Measurements from ENCODE around the gene AATK.

The AATK gene

DNA sequence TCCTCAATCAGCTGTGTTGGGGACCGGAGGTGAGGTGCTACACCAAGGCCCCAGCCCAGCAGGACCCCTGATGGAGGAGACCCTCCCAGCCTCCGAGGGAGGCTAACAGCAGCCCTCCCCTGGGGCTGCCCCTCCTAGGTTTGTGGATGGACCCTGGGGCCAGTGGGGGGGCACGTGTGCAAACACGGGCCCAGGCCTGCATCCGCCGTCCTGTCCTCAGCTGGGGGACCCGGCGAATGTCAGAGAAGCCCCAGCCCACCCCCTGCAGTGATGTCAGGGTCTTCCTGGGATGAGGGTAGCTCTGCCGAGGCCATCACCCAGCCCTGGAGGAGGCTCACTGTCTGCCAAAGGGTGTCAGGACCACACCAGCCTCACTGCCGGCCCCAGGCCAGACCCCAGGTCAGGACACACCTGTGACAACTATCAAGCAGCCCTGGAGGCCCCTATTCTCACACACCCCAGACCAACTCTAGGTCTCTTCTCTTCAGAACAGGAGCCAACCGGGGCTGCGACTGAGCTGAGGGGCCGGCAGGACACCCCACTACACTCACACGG, 30.0 kb upstream of the AATK start:
- no peak for DNase-seq (ENCODE audit: low read depth in 1 of 2, low spot score in 1 of 2)

DNA sequence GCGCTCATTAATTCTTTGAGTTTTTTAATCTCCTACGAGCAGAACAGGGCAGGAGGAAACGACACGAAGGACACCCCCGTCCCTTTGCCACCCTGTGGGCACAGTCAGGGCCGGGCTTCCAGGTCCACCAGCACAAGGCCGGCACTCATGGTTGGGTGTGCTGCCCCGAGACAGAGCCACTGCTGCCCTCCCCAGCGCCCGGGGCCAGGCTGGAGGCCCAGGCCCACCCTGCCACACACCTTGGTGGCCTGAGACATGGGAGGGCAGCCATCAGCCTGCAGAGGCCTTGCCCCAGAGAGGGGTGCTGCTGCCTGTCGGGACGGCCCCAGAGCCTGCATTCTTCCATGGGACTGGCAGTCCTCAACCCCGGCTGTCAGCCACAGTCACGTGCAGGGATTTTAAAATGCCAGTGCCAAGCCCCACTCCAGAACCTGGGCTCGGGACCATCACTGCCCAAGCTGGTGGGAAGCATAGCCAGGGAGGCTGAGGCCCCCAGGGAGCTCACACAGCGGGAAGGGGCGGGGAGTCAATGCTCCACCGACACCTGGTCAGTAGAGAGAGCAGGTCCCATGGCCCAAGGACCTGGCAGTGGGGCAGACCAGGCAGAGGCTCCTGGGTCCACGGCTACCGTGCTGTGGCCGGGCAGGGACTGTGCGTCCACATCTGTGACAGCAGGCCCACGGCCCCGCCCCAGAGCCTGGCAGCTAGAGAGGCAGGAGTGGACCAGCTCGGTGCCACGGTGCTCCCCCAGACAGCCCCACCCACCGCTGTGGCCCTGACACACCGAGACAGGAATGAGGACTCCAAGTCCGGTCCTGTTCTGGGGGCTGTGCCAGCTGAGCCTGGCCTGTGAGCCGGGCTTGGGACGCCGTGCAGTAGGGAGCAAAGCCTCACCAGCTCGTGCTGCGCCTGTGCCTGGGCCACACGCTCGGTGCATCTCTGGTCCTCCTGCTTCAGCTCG, 29.2 kb upstream of the AATK start:
- no peak for DNase-seq (ENCODE audit: low read depth in 1 of 2, low spot score in 1 of 2)

DNA sequence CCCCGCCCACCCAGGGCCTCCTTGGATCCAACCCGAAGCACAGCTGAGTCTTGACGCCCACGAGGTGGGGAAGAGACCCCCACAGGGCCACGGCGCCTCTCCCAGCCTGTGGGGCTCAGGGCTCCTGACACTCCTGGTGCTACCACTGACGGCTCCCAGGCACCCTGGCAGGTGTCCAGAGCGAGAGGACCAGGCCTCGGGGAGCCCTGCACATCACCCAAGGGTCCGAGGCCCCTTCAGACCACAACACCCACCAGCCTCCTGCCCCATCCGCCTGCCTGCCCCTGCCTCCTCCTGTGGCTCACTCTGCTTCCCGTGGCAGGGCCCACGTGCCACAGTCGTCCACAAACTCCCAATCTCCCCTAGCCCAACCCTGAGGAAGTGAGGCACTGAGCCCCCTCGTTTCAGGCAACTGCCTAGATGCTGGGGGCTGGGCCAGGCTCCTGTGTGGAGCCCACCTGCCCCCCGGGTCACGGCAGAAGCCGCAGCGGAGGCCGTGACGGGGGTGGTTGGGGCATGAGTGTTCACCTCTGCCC, 28.3 kb upstream of the AATK start:
- DNase-seq (ENCODE audit: low read depth in 1 of 2, low spot score in 1 of 2) = no peak

DNA sequence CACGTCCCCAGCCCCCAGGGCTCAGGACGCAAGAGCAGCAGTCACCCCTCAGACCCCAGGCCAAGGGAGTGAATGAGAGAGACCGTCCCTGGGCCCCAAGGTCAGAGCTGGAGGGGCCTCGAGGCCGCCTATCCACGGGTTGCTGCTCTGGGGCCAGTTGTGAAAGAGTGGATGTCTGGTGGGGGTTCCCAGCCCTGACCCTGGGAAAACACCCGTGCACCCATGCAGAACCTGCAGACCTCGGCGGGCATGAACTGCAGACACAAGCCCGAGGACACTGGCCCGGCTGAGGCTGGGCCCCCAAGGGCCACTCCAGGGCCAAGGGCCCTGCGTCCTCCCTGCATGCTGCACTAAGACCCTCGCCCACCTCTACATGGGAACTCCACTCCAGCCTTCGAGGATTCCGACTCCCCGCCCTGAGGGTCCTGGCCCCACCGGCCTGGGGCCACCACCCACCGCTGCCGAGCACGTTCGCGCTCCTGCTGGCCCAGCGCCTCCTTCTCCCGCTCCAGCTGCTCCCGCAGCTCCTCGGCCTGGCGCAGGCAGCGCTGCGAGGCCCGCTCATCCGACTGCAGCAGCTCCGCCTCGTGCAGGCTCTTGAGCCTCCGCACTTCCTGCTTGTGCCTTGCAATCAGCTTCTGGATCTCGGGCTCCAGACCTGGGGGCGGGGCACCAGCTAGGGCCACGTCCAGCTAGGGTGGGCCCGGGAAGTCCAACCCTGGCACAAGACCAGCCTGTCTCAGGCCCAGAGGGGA, 27.6 kb upstream of the AATK start:
- DNase-seq (ENCODE audit: low read depth in 1 of 2, low spot score in 1 of 2) = no peak

DNA sequence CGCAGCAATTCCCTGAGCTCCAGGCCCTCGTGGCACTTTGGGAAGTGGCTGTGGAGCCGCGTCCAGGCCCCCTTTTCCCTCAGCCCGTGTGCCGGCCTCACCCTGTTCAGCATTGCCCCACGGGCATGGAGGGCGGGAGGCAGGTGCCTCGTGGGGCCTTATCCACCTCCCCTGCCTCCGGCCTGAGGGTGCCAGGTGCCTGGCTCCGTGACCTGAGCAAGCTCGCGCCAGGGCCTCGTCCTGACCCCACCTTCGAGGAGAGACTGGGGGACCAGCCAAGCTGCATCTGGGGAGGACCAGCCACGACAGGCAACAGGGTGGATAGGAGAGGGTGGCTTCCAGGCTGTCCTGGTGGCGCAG, 27.0 kb upstream of the AATK start:
- no peak for DNase-seq (ENCODE audit: low read depth in 1 of 2, low spot score in 1 of 2)

DNA sequence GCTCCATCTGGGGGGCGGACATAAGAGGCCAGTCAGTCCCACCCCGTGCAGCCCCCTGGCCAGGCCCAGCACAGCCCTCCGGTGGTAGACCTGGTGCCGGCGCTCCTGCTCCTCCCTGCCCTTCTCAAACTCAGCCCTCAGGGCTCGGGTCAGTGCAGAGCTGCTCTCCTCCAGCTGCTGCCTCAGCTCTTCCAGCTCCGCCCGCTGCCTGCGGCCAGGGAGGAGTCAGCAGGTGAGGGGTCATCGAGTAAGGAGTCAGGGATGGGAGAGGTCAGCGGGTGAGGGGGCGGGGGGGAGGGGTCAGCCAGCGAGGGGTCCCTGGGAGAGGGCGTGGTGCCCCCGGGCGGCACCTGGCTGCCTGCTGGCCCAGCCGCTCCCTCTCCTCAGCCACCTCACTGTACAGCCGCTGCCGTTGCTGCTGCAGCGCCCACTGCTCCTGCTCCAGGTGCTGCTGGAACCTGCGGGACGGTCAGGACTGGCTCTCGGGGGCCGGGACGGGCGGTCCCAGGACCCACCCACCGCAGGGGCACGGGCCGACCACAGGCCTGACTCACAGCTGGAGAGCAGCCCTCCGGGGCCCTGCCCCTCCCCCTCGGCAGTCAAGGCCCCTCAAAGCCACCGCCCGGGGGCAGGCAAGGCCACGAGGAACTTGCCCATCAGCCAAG, 26.5 kb upstream of the AATK start:
- DNase-seq (ENCODE audit: low read depth in 1 of 2, low spot score in 1 of 2) = no peak

DNA sequence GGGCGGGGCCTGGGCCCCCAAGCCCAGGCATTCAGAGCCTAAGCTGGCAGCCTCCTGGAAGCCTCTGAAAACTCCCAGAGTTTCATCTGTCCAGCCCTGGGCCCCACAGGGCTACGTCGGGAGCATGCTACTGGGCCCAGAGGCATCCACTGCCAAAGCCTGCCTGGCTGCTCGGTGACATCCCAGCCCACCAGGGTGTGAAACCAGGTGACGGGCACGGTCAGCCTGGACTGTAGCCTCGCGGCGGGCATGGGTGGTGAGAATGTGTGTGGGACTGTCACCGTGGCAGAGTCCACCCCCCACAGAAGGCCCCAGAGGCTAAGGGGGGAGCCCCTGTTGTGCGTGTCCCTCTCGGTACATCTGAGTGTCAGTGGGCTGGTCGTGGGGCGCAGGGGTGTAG, 25.6 kb upstream of the AATK start:
- no peak for DNase-seq (ENCODE audit: low read depth in 1 of 2, low spot score in 1 of 2)

DNA sequence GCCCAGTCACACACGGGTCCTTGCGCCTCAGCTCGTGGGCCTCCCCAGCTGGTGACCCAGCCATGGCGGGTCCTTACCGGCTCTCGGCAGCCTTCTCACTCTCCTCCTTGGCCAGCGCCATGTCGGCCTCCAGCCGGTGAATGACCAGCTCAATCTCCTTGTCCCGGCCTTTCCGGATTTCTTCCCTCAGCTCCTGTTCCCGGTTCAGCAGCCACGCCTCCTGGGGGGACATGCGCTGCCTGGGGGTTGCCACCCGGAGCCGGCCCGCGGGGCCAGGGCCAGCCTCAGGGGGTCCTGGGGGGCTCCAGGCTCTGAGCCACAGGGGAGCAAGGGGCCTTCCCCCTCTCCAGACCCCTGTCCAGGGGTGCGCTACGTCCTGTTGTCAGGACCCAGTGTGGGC, 25.1 kb upstream of the AATK start:
- DNase-seq (ENCODE audit: low read depth in 1 of 2, low spot score in 1 of 2) = no peak

DNA sequence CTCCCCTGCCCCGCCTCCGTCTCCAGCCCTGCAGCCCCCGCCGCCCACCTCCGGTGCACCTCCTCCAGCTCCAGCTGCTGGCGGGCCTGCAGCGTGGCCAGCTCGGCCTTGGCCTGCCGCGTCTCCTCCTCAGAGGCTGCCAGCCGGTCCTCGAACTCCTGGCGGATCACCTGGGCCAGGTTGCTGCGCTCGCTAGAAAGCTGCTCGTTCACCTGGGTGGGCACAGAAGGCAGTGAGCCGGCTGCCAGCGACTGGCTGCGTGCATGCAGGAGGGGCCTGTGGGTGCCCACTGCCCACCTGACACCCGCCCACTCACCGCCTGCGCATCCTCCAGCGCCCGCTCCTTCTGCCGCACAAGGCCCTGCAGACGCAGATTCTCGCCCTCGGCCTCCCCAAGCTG, 24.6 kb upstream of the AATK start:
- DNase-seq (ENCODE audit: low read depth in 1 of 2, low spot score in 1 of 2) = no peak

DNA sequence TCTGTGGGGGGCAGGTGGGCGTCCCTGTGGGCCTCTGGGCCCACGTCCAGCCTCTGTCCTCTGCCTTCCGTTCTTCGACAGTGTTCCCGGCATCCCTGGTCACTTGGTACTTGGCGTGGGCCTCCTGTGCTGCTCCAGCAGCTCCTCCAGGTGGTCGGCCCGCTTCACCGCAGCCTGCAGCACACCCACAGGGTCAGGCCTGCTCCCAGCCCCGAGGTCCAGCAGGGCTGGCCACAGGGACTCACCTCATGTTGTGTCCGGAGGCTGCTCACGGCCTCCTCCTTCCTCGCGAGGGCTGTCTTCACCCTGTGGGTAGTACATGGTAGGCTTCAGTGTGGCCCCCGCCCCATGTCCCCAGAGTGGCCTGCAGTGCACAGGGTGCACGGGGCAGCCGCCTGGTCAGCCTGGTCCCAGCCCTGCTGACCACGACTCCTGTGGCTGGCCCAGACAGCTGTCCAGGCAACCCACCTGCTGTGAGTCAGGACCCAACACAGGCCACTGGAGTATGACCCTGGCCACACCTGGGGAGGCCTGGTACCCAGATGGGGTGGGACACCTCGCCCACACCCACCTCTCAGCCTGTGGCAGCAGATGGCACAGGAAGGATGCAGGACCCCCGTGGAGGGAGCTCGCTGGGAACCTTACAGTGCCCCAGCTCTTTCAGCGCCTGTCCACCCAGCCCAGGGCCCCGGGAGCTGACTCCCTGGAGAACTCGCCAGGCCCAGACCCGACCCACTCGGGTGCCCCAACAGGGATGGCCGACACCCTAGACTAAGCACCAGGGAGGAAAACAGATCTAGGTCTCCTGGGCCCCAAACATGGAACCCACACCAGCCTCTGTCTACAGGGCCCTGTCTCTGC, 23.9 kb upstream of the AATK start:
- DNase-seq (ENCODE audit: low read depth in 1 of 2, low spot score in 1 of 2) = no peak

DNA sequence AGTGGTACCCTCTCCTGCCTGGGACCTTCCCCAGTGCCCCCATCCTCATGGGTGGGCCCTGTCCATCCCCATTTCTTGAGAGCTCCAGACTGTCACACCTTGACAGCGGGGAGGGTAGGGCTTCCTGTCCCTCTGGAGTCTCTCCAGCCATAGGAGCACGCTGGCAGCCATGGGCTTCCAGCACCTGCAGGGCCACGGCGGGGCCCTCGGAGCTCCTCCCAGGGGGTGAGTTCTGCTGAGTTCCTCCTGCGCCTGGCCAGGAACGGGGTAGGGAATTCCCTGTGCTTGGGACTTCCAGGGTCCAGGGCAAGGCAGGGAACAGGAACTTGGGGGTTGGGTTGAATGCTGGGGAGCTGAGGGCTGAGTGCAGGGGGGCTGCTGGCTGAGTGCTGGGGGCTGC, 23.0 kb upstream of the AATK start:
- no peak for DNase-seq (ENCODE audit: low read depth in 1 of 2, low spot score in 1 of 2)

DNA sequence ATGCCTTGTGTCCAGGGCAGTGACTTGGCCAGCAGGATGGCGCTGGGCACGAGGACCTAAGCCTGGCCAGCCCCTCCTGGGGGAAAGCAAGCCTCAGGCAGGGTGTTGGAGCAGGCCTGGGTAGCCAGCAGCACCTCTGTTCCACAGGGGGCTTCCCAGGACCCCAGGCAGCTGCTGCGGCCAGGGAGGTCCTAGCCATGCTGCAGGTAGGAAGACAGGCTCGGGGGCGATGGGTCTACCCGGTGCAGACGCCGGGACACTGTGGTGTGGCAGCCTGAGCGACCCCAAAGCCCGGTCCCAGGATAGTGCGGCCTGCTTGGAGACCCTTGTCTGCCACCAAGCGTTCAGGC, 22.4 kb upstream of the AATK start:
- DNase-seq (ENCODE audit: low read depth in 1 of 2, low spot score in 1 of 2) = no peak

DNA sequence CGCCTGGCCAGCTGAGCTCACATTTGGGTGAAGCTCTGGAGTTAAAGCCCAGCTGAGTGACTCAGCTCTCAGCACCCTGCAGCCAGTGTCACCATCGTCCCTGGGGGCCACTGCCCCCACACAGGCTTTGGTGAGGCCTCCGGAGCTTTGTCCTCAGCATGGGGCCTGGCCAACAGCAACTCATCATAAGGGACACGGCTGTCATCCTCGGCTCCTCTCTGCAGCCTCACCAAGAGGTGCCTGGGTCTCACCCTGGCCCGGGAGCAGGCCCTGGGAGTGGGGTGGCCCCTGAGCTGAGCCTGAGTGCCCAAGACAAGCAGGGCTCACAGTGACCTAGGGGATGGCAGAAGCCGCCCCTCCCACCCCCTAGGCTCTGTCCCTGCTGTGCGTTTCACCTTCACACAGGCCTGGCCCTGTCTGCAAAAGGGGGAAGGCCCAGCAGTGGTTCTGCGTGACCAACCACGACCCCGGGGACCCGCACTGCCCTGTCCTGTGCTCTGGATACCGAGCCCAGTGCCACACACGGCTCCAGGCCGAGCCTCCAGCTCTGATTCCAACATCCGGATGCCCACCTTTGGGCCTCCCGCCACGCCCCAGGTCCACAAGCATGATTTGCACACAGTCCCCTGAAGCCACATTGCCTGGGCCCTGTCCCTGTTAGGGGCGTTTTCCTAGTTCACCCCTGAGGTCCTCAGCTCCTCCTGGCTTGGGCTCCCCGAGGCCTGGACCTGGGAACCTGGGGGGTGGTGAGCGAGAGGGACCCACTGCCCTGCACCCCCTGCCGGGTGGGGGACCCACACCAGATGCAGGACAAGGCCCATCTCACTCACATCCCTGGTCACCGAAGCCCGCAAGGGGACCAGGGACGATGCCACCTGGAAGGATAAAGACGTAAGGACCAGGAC, 21.8 kb upstream of the AATK start:
- no peak for DNase-seq (ENCODE audit: low read depth in 1 of 2, low spot score in 1 of 2)

DNA sequence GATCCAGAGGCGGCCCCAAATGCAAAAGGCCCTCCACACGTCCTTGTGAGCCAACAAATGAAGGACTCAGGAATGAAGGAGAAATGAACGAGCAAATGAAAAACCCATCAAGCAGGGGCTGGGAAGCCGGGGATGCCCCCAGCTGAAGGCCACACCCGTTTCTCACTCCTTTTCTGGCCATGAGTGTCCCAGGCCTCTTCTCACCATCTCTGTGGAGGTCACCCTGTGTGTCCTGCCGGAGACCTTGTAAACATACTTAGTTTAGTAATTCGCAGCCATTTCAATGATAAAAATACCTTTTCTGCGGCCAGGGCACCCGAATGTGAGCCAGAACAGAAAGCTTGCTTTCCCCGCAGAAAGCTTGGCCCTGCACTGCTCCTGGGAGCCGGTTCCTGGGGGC, 21.1 kb upstream of the AATK start:
- DNase-seq (ENCODE audit: low read depth in 1 of 2, low spot score in 1 of 2) = no peak

DNA sequence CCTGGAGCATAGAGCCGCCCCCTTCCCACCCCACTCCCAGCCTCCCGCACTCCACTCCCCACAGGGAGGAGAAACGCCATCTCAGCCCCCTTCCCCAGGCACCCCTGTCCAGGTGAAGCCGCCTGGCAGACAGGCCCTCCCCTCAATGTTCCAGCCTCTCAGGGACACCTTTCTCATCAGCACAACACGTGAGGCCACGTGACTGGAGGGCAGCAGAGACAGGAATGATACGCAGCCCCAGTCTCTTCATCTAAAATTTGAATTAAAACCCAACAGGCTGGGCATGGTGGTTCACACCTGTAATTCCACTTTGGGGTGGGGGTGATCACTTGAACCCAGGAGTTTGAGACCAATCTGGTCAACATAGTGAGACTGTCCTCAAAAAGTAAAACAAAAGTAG, 20.2 kb upstream of the AATK start:
- no peak for DNase-seq (ENCODE audit: low read depth in 1 of 2, low spot score in 1 of 2)

DNA sequence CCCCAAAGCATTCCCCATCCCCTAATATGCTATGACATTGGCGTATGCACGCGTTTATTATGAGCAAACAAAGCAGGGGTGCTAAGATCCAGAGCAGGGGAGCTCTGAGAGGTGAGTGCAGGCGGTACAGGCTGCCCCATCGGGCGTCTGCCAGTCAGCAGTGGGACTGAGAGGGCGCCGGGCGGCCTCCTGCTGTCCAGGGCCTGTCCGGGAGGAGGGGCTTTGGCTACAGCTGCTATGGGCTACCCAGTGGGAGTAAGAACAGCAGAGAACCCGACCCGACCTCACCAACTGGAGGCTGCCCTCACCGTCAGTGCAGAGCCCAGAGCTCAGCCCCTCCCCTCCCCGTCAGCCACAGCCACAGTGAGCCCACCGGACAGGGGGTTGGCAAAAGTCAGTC, 18.5 kb upstream of the AATK start:
- no peak for DNase-seq (ENCODE audit: low read depth in 1 of 2, low spot score in 1 of 2)

DNA sequence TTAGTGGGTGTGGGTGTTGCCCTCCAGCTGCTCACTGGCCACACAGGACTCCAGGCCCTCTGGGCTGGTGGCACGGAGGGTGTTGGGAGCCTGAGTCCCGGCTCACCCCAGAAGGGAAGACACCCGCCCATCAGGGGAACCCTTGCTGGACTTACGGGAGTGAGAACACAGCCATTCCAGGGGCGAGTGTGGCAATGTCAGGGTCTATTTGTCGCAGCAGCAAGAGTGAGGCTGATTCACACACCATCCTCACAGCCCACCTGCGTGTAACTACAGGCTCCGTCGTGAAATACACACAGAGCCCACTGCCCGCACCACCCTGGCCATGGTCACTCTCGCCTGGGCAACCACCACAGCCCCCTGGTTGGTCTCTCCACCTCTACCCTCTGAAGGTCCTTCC, 17.8 kb upstream of the AATK start:
- no peak for DNase-seq (ENCODE audit: low read depth in 1 of 2, low spot score in 1 of 2)

DNA sequence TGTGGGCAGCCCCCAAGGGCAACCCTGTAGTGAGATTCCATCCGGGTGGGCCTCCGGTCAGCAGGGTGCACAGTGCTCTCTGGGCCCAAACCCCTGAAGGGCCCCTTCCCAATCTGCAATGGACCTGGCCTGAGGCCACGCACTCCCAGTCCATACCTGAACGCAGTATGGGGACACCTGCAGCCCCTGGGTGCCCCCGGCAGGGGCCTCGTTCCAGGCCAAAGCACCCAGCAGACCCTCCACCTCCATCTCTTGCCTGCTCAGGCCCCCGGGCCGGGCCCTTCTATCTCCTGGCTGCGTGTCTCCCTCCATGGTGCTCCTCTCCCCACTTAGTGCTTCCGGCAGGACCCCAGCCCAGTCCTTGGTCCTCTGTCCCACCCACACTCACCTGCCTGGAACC, 17.3 kb upstream of the AATK start:
- DNase-seq (ENCODE audit: low read depth in 1 of 2, low spot score in 1 of 2) = no peak

DNA sequence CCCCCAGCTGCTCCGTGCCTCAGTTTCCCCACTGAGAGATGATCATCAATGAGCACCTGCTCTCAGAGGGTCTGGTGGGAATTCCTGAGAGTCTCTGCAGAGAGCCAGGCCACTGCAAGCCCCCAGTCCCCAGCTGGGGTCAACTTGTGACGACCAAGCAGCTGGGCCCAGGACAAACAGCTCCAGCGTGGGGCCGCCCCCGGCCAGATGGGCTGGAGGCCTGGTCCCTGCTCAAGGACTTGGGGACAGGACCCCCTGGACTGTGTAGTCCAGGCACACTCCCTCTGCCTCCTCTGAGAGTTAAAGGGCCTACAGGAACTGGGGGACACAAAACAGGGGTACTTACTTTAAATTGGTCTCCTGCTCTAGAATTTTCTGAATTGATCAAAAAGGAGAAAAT, 16.6 kb upstream of the AATK start:
- DNase-seq (ENCODE audit: low read depth in 1 of 2, low spot score in 1 of 2) = no peak

DNA sequence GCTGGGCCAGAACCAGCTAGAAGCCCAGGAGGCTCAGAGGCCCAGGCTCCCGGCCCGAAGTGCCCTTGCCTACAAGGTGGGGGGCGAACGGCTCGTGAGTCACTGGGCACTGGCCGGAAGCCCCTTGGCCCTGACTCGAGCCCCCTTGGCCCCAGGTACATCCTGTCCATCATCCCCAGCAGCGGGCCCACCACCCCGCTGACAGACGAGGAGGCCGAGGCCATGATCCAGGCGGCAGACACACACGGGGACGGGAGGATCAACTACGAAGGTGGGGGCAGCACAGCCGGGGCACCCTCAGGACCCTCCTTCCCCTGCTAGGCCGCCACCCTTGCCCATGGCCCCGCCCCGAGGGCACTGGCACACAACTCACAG, 15.8 kb upstream of the AATK start:
- no peak for DNase-seq (ENCODE audit: low read depth in 1 of 2, low spot score in 1 of 2)

Data from stimulated activated CD4-positive, alpha-beta T cell treated with anti-CD3 and anti-CD28 coated beads, Interleukin-15, amount 100 ng/mL, for 1 hour (primary cell).